Keratinocyte (primary cell): Measurements from ENCODE around the gene COL13A1. TPM values are rescaled to one million over a fixed set of nuclear protein-coding genes. Genes with fewer than 3 reads are reported as not detected.

Experiments
- DNase-seq: peaks from one replicate; pipeline ENCODE4 v3.0.0-alpha.2; 2011; ENCODE audit warnings: low read depth, missing footprints, low spot score
- FAIRE-seq: peaks from 2 replicates; lab custom pipeline; 2011; peaks lifted over from hg19 to GRCh38; lab: Jason Lieb, UNC
- H2AFZ ChIP-seq: 2 replicates; pipeline ENCODE4 v1.6.0; 2012; ENCODE audit warnings: low read length, control low read depth, inconsistent platforms; ENCODE audit not compliant: control insufficient read depth
- H3K27ac ChIP-seq: 2 replicates; pipeline ENCODE4 v1.5.1; 2011; ENCODE audit warnings: low read length; ENCODE audit not compliant: control insufficient read depth, insufficient read depth
- H3K27me3 ChIP-seq: 3 replicates; pipeline ENCODE4 v1.6.0; 2011; ENCODE audit warnings: low read length; ENCODE audit not compliant: control insufficient read depth, insufficient read depth; ENCODE audit errors: extremely low read depth
- H3K36me3 ChIP-seq, 2 experiments: 2 replicates in 1 of 2; 3 replicates in 1 of 2; pipeline ENCODE4 v1.5.1; 2011; ENCODE audit warnings: low read length in 2 of 2, mild to moderate bottlenecking in 1 of 2; ENCODE audit not compliant: control insufficient read depth in 2 of 2, insufficient read depth in 2 of 2; ENCODE audit errors: extremely low read depth in 1 of 2
- H3K4me1 ChIP-seq: 3 replicates; pipeline ENCODE4 v1.5.1; 2011; ENCODE audit warnings: low read length; ENCODE audit not compliant: control insufficient read depth, insufficient read depth; ENCODE audit errors: extremely low read depth
- H3K4me2 ChIP-seq: 3 replicates; pipeline ENCODE4 v1.6.0; 2011; ENCODE audit warnings: low read depth, low read length; ENCODE audit not compliant: control insufficient read depth, insufficient read depth; ENCODE audit errors: extremely low read depth
- H3K4me3 ChIP-seq, 3 experiments: fragments of 200-600 bp in 1 of 3; sonication (generic) in 1 of 3; 2 replicates in 2 of 3; 3 replicates in 1 of 3; pipeline ENCODE4 v1.5.1; 2011 to 2016; ENCODE audit warnings: low read length in 3 of 3, mild to moderate bottlenecking in 3 of 3, control low read depth in 2 of 3, inconsistent platforms in 1 of 3, low read depth in 1 of 3, mixed read lengths in 1 of 3, mixed run types in 1 of 3, moderate library complexity in 1 of 3; ENCODE audit not compliant: control insufficient read depth in 2 of 3, insufficient read depth in 2 of 3; ENCODE audit errors: extremely low read depth in 1 of 3
- H3K79me2 ChIP-seq: 2 replicates; pipeline ENCODE4 v1.6.0; 2012; ENCODE audit warnings: low read length; ENCODE audit not compliant: control insufficient read depth, insufficient read depth
- H3K9ac ChIP-seq: 3 replicates; pipeline ENCODE4 v1.6.0; 2011; ENCODE audit warnings: low read length; ENCODE audit not compliant: control insufficient read depth, insufficient read depth; ENCODE audit errors: extremely low read depth
- H3K9me1 ChIP-seq: 3 replicates; pipeline ENCODE4 v1.6.0; 2011; ENCODE audit warnings: low read length; ENCODE audit not compliant: control insufficient read depth, insufficient read depth; ENCODE audit errors: extremely low read depth
- H3K9me3 ChIP-seq: 2 replicates; pipeline ENCODE4 v1.5.1; 2012; ENCODE audit warnings: low read depth, low read length; ENCODE audit not compliant: control insufficient read depth
- H4K20me1 ChIP-seq: 3 replicates; pipeline ENCODE4 v1.6.0; 2011; ENCODE audit warnings: low read length; ENCODE audit not compliant: control insufficient read depth, insufficient read depth; ENCODE audit errors: extremely low read depth
- CTCF ChIP-seq, 3 experiments: IDR thresholded peaks in 1 of 3; conservative IDR thresholded peaks in 1 of 3; optimal IDR thresholded peaks in 1 of 3; 2 replicates in 2 of 3; 3 replicates in 1 of 3; pipeline versions ENCODE3 to v1.5.1; 2011; ENCODE audit warnings: low read length in 3 of 3, mild to moderate bottlenecking in 3 of 3, moderate library complexity in 2 of 3, control low read depth in 1 of 3, inconsistent platforms in 1 of 3; ENCODE audit not compliant: insufficient read depth in 2 of 3; ENCODE audit errors: extremely low read depth in 1 of 3
- EZH2 ChIP-seq: IDR thresholded peaks from one replicate; pipeline ENCODE4 v1.6.1; 2012; ENCODE audit warnings: inconsistent platforms, mild to moderate bottlenecking, low read length, moderate library complexity
- dilution Hi-C: fragments of 300-500 bp; cut with MboI; formaldehyde crosslinking; loops from one replicate; pipeline ENCODE4 v1.7.0; 2020; ENCODE audit warnings: low sequenced_read_pairs; ENCODE audit not compliant: extremely low pct_ligation_motif_present
- polyA plus RNA-seq, 5 experiments: library from polyadenylated mRNA; depleted of rRNA in 3 of 5; stranded (reverse) in 3 of 5; stranded (forward) in 1 of 5; unstranded in 1 of 5; fragments of >200 nt; gene quantifications; 1 replicate in 1 of 5; 2 replicates in 3 of 5; 3 replicates in 1 of 5; pipeline versions ENCODE4 v1.2.1 to v1.2.3, GENCODE V29; 2011 to 2012; ENCODE audit warnings: missing spikeins in 2 of 5, low read depth in 1 of 5, low replicate concordance in 1 of 5

Gene COL13A1
- polyA plus RNA-seq, 1 donor (not counting 4 experiments of a cell fraction or from before 2014, with no cell fraction given), result 1.5 TPM

- Histone ChIP-seq H3K9ac (no peak overlapping the region), H3K36me3 (no peaks in the 10 kb centered on the region), H4K20me1 (no peaks in the 10 kb centered on the region), H3K4me1 (no peaks in the 10 kb centered on the region), H3K27me3 (no peaks in the 10 kb centered on the region), H3K9me1 (no peaks in the 10 kb centered on the region), H3K27ac (no peak overlapping the region), H3K9me3 (no peaks in the 10 kb centered on the region), H3K4me2 (no peak overlapping the region), H3K79me2 (no peaks in the 10 kb centered on the region), H2AFZ (no peak overlapping the region), H3K4me3 (no peak overlapping the region)
- TF ChIP-seq CTCF (optimal IDR thresholded peaks at IDR 0.05 in 1 of 3, IDR thresholded peaks at IDR 0.05 in 1 of 3, conservative IDR thresholded peaks at IDR 0.05 in 1 of 3; ENCODE audit: extremely low read depth in 1 of 3, insufficient read depth in 2 of 3, low read length in 3 of 3) (no peak), EZH2 (no peak)
- dilution Hi-C loops, result no loop called here
- no peak for FAIRE-seq
- no peak for DNase-seq
These were observed 148.1 kb downstream of the COL13A1 start for GRCh38 chr10:69949770-69950169.

GRCh38 chr10:69951658-69952057 lies 150.0 kb downstream of the COL13A1 start:
- H3K4me2 ChIP-seq, result no peak overlapping the region
- H4K20me1 ChIP-seq, result no peaks in the 10 kb centered on the region
- H3K79me2 ChIP-seq, result no peaks in the 10 kb centered on the region
- H3K27ac ChIP-seq, result no peak overlapping the region
- H3K9me1 ChIP-seq, result no peaks in the 10 kb centered on the region
- no peaks in the 10 kb centered on the region for H3K9me3 ChIP-seq
- dilution Hi-C loops, result no loop called here
- no peak overlapping the region for H2AFZ ChIP-seq
- no peaks in the 10 kb centered on the region for H3K27me3 ChIP-seq
- H3K4me1 ChIP-seq, result peaks cover 9% of the 10 kb centered on the region
- DNase-seq (no peak), FAIRE-seq (no peak)
- no peak overlapping the region for H3K9ac ChIP-seq
- TF ChIP-seq EZH2 (no peak), CTCF (optimal IDR thresholded peaks at IDR 0.05 in 1 of 3, IDR thresholded peaks at IDR 0.05 in 1 of 3, conservative IDR thresholded peaks at IDR 0.05 in 1 of 3; ENCODE audit: extremely low read depth in 1 of 3, insufficient read depth in 2 of 3, low read length in 3 of 3) (no peak)
- no peak overlapping the region for H3K4me3 ChIP-seq
- H3K36me3 ChIP-seq, result no peaks in the 10 kb centered on the region
